ENCODE results near the gene EEF1B2.
"Not testable (repeated sequence)": the region's sequence is repeated elsewhere in the genome, so short reads cannot be mapped to it uniquely, and the experiment has no call there.

The EEF1B2 gene

GRCh38 chr2:206159346-206160124 is at the start of gene EEF1B2, which contains the start of gene NDUFS1:
Gene EEF1B2 (plus strand): TSS chr2:206159895. CDS start chr2:206159980, 85 bp downstream.
Gene NDUFS1 (minus strand): TSS chr2:206159444. CDS start chr2:206153678, 5,766 bp downstream.
- peak; percentile 93 for DNase-seq (ENCODE audit: low read depth)

GRCh38 chr2:206112108-206112507 is 47.6 kb upstream of the EEF1B2 start:
- no peak for DNase-seq (ENCODE audit: low read depth)

- DNase-seq (ENCODE audit: low read depth): no peak
Observed at GRCh38 chr2:206112846-206113547, 46.7 kb upstream of the EEF1B2 start.

GRCh38 chr2:206115026-206115578 is 44.6 kb upstream of the EEF1B2 start:
- DNase-seq (ENCODE audit: low read depth): no peak

- no peak for DNase-seq (ENCODE audit: low read depth)
Observed at GRCh38 chr2:206116278-206116677, 43.4 kb upstream of the EEF1B2 start.

- DNase-seq (ENCODE audit: low read depth): not testable (repeated sequence)
Observed at GRCh38 chr2:206122569-206122968, 37.1 kb upstream of the EEF1B2 start.

GRCh38 chr2:206125901-206126300 is 33.8 kb upstream of the EEF1B2 start:
- no peak for DNase-seq (ENCODE audit: low read depth)

GRCh38 chr2:206127656-206128055 is 32.0 kb upstream of the EEF1B2 start:
- no peak for DNase-seq (ENCODE audit: low read depth)

- DNase-seq (ENCODE audit: low read depth): no peak
Observed at GRCh38 chr2:206143451-206143850, 16.2 kb upstream of the EEF1B2 start.

- no peak for DNase-seq (ENCODE audit: low read depth)
Observed at GRCh38 chr2:206144383-206144782, 15.3 kb upstream of the EEF1B2 start.

GRCh38 chr2:206145665-206146064 is 14.0 kb upstream of the EEF1B2 start:
- DNase-seq (ENCODE audit: low read depth): no peak

GRCh38 chr2:206149330-206149729 is 10.4 kb upstream of the EEF1B2 start:
- DNase-seq (ENCODE audit: low read depth): no peak

- DNase-seq (ENCODE audit: low read depth): no peak
Observed at GRCh38 chr2:206150168-206150567, 9.5 kb upstream of the EEF1B2 start.

GRCh38 chr2:206150631-206151030 is 9.1 kb upstream of the EEF1B2 start:
- DNase-seq (ENCODE audit: low read depth): no peak

- DNase-seq (ENCODE audit: low read depth): no peak
Observed at GRCh38 chr2:206154197-206154596, 5.5 kb upstream of the EEF1B2 start.

- not testable (repeated sequence) for DNase-seq (ENCODE audit: low read depth)
Observed at GRCh38 chr2:206157014-206157413, 2.7 kb upstream of the EEF1B2 start.

GRCh38 chr2:206158563-206159345 is 941 bp upstream of the EEF1B2 start:
- DNase-seq (ENCODE audit: low read depth): no peak

- DNase-seq (ENCODE audit: low read depth): no peak
Observed at GRCh38 chr2:206160125-206160806, 571 bp downstream of the EEF1B2 start.

- no peak for DNase-seq (ENCODE audit: low read depth)
Observed at GRCh38 chr2:206160807-206161179, 1.1 kb downstream of the EEF1B2 start.

- not testable (repeated sequence) for DNase-seq (ENCODE audit: low read depth)
Observed at GRCh38 chr2:206162401-206162800, 2.7 kb downstream of the EEF1B2 start.

- DNase-seq (ENCODE audit: low read depth): no peak
Observed at GRCh38 chr2:206163251-206163880, 3.7 kb downstream of the EEF1B2 start.
